HEK293 (cell line): Measurements from ENCODE around the gene MIEN1.

Experiments used
- CTCF ChIA-PET: fragments of 350-600 bp; formaldehyde crosslinking; extraction: SDS; loops from one replicate; lab custom pipeline; 2021; ENCODE audit warnings: antibody characterized with exemption; lab: Yijun Ruan, JAX
- POLR2A ChIA-PET: fragments of 300-600 bp; formaldehyde crosslinking; extraction: SDS; loops from one replicate; lab custom pipeline; 2020; ENCODE audit warnings: antibody characterized with exemption, inconsistent platforms; lab: Yijun Ruan, JAX
- H3K27ac ChIP-seq: fragments of 200-500 bp; sonication (Bioruptor generic); 2 replicates; pipeline ENCODE4 v1.5.1; 2014; ENCODE audit warnings: low read depth, low read length, control low read depth, inconsistent platforms; ENCODE audit errors: extremely low read depth
- H3K36me3 ChIP-seq, 2 experiments: fragments of 200-500 bp in 1 of 2; sonication (Bioruptor generic) in 1 of 2; 1 replicate in 1 of 2; 2 replicates in 1 of 2; pipeline ENCODE4 v1.5.1; 2014 to 2017; ENCODE audit warnings: inconsistent platforms in 2 of 2, low read length in 2 of 2; ENCODE audit not compliant: control insufficient read depth in 2 of 2, insufficient read depth in 1 of 2
- H3K4me1 ChIP-seq: fragments of 200-500 bp; sonication (Bioruptor generic); 2 replicates; pipeline ENCODE4 v1.5.1; 2014; ENCODE audit warnings: mild to moderate bottlenecking, low read length, inconsistent platforms; ENCODE audit not compliant: control insufficient read depth, insufficient read depth
- H3K4me3 ChIP-seq: 2 replicates; pipeline ENCODE4 v1.5.1; 2011; ENCODE audit warnings: low read depth, mild to moderate bottlenecking, control low read depth, low read length, moderate library complexity
- H3K9me3 ChIP-seq: fragments of 200-500 bp; sonication (Bioruptor generic); 2 replicates; pipeline ENCODE4 v1.5.1; 2014; ENCODE audit warnings: low read depth, low read length, inconsistent platforms; ENCODE audit not compliant: control insufficient read depth, insufficient read depth
- BCL11A ChIP-seq: fragments of 450-650 bp; formaldehyde crosslinking; IDR thresholded peaks from 2 replicates; pipeline ENCODE4 v1.5.1; 2016; ENCODE audit warnings: low read depth, missing biosample characterization, missing genetic modification characterization
- BCL11B ChIP-seq: fragments of 450-650 bp; formaldehyde crosslinking; IDR thresholded peaks from 2 replicates; pipeline ENCODE4 v1.5.1; 2016; ENCODE audit warnings: low read depth, missing biosample characterization, missing genetic modification characterization
- GFI1B ChIP-seq: fragments of 450-650 bp; formaldehyde crosslinking; IDR thresholded peaks from 2 replicates; pipeline ENCODE4 v1.5.1; 2016; ENCODE audit warnings: missing biosample characterization, missing genetic modification characterization
- OVOL3 ChIP-seq: fragments of 450-650 bp; formaldehyde crosslinking; IDR thresholded peaks from 2 replicates; pipeline ENCODE4 v1.5.1; 2016; ENCODE audit warnings: missing biosample characterization, missing genetic modification characterization
- PRDM2 ChIP-seq: fragments of 450-650 bp; formaldehyde crosslinking; IDR thresholded peaks from 2 replicates; pipeline ENCODE4 v1.5.1; 2016; ENCODE audit warnings: missing biosample characterization, missing genetic modification characterization, borderline replicate concordance
- ZBTB7A ChIP-seq: fragments of 450-650 bp; formaldehyde crosslinking; IDR thresholded peaks from 2 replicates; pipeline ENCODE4 v1.5.1; 2016; ENCODE audit warnings: low read depth, missing biosample characterization, missing genetic modification characterization
- ZNF114 ChIP-seq: fragments of 450-650 bp; formaldehyde crosslinking; IDR thresholded peaks from 2 replicates; pipeline ENCODE4 v1.5.0; 2017; ENCODE audit warnings: missing biosample characterization, missing genetic modification characterization
- ZNF274 ChIP-seq, 2 experiments: fragments of 200-500 bp in 1 of 2; fragments of 450-650 bp in 1 of 2; sonication (Bioruptor generic) in 1 of 2; formaldehyde crosslinking in 1 of 2; IDR thresholded peaks; 2 replicates each; pipeline versions ENCODE4 v1.5.1 to v1.6.1; 2014 to 2016; ENCODE audit warnings: borderline replicate concordance in 1 of 2, inconsistent platforms in 1 of 2, low read length in 1 of 2, missing biosample characterization in 1 of 2, missing genetic modification characterization in 1 of 2
- ZNF394 ChIP-seq: fragments of 450-650 bp; formaldehyde crosslinking; IDR thresholded peaks from 2 replicates; pipeline ENCODE4 v1.5.1; 2016; ENCODE audit warnings: missing biosample characterization, missing genetic modification characterization, mild to moderate bottlenecking, moderate library complexity, borderline replicate concordance
- ZNF560 ChIP-seq: fragments of 450-650 bp; formaldehyde crosslinking; IDR thresholded peaks from 2 replicates; pipeline ENCODE4 v1.5.1; 2017; ENCODE audit warnings: missing biosample characterization, missing genetic modification characterization, borderline replicate concordance
- ZNF600 ChIP-seq: fragments of 450-650 bp; formaldehyde crosslinking; IDR thresholded peaks from 2 replicates; pipeline ENCODE4 v1.5.1; 2016; ENCODE audit warnings: missing biosample characterization, missing genetic modification characterization
- ZNF660 ChIP-seq: fragments of 450-650 bp; IDR thresholded peaks from 2 replicates; pipeline ENCODE4 v1.5.1; 2018; ENCODE audit warnings: missing biosample characterization, mild to moderate bottlenecking, missing genetic modification characterization
- TF ChIP-seq, protein P1 (sequence below): fragments of 450-650 bp; formaldehyde crosslinking; IDR thresholded peaks from 2 replicates; pipeline ENCODE4 v1.5.1; 2016; ENCODE audit warnings: missing biosample characterization, missing genetic modification characterization
- TF ChIP-seq, protein P2 (sequence below): fragments of 450-650 bp; formaldehyde crosslinking; IDR thresholded peaks from 2 replicates; pipeline ENCODE4 v1.5.1; 2016; ENCODE audit warnings: missing biosample characterization, missing genetic modification characterization
- TF ChIP-seq, protein P3 (sequence below): fragments of 450-650 bp; formaldehyde crosslinking; IDR thresholded peaks from 2 replicates; pipeline ENCODE4 v1.5.1; 2016; ENCODE audit warnings: missing biosample characterization, missing genetic modification characterization
- TF ChIP-seq, protein P4 (sequence below): fragments of 450-650 bp; formaldehyde crosslinking; IDR thresholded peaks from 2 replicates; pipeline ENCODE4 v1.5.1; 2016; ENCODE audit warnings: missing biosample characterization, missing genetic modification characterization
- TF ChIP-seq, protein P5 (sequence below): fragments of 450-650 bp; formaldehyde crosslinking; conservative IDR thresholded peaks from 2 replicates; pipeline ENCODE4 v1.5.1; 2016; ENCODE audit warnings: low read depth, missing biosample characterization, missing genetic modification characterization

The MIEN1 gene, protein sequence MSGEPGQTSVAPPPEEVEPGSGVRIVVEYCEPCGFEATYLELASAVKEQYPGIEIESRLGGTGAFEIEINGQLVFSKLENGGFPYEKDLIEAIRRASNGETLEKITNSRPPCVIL

DNA sequence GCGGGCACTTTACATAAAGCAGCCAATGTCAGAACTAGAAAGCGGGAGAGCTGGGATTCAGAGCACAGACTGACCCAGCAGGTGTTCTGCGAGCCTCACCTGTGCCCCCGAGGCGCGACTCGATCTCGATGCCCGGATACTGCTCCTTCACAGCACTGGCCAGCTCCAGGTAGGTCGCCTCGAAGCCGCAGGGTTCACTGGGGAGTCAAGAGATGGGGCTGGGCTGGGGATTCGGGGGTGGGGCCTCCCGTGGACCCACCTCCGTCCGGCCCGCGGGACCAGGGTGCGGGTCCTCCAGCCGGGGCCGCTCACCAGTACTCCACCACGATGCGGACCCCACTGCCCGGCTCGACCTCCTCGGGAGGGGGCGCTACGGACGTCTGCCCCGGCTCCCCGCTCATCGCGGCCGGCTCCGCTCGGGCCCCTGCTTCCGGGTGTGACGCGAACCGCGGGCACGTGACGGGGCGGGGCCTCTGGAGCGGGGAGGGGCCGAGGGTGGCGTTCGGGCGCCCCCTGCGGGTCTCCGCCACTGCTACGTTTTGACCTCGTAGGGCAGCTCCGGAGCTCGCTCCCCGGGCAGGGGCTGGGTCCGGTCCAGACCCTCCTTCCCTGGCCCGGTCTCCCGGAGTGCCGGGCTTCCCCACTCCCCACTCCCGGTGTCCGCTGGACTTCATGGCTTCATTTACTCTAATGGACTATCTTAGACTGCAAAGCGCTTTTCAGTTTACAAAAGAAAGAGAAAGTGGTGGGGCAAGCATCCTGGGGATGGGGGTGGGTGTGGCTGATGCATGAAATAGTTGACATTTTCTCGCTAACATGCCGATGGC is at the start of gene MIEN1:
Gene MIEN1, minus strand, starts transcription at position 438 of the 827 bp plus-strand sequence. Its CDS starts 37 bp downstream, at position 401.
- peak within 1 kb of the TSS; percentile 61; the same call in 1 of the 2 replicates for H3K27ac ChIP-seq
- peaks cover 8 to 40% of the 10 kb centered on the region in 2 experiments; a peak in 2 of 3 replicates for H3K36me3 ChIP-seq
- peak within 1 kb of the TSS; percentile 90 for H3K4me3 ChIP-seq
- no peaks in the 10 kb centered on the region for H3K9me3 ChIP-seq
- POLR2A ChIA-PET, result interaction anchor here (0.5 to 3.3 kb wide), 21 partner anchors 8 to 279 kb away, joined by 3 to 39 read pairs (median 4); partner anchors contain the start of genes ERBB2, MED1, PGAP3 and PNMT
- 0 out of 2 replicates have a peak, but pooled peaks cover 3% of the 10 kb centered on the region for H3K4me1 ChIP-seq
- CTCF ChIA-PET, result interaction anchor here (0.6 to 5.3 kb wide), 41 partner anchors 9 to 999 kb away, joined by 3 to 35 read pairs (median 5); partner anchors contain the start of genes ERBB2, PGAP3, PNMT and PSMD3
- TF ChIP-seq ZNF114 (tag by site-specific recombination) (no peak), PRDM2 (tag by site-specific recombination) (no peak), ZNF394 (tag by site-specific recombination) (peak; percentile 30; the same call in 1 of the 2 replicates), ZNF600 (peak; percentile 69), ZNF560 (tag by site-specific recombination) (no peak), ZNF274 (IDR thresholded peaks at IDR 0.05; ENCODE audit: low read length) (no peak), ZNF274 (tag by site-specific recombination; IDR thresholded peaks at IDR 0.05; ENCODE audit: borderline replicate concordance) (no peak), OVOL3 (tag by site-specific recombination) (peak; percentile 9; the same call in 1 of the 2 replicates), BCL11A (no peak), GFI1B (tag by site-specific recombination) (no peak), BCL11B (tag by site-specific recombination) (peak; percentile 49; the same call in 1 of the 2 replicates), ZBTB7A (peak; percentile 88; the same call in 1 of the 2 replicates), ZNF660 (tag by site-specific recombination) (peak; percentile 65; the same call in 1 of the 2 replicates)
- TF ChIP-seq, protein P1, sequence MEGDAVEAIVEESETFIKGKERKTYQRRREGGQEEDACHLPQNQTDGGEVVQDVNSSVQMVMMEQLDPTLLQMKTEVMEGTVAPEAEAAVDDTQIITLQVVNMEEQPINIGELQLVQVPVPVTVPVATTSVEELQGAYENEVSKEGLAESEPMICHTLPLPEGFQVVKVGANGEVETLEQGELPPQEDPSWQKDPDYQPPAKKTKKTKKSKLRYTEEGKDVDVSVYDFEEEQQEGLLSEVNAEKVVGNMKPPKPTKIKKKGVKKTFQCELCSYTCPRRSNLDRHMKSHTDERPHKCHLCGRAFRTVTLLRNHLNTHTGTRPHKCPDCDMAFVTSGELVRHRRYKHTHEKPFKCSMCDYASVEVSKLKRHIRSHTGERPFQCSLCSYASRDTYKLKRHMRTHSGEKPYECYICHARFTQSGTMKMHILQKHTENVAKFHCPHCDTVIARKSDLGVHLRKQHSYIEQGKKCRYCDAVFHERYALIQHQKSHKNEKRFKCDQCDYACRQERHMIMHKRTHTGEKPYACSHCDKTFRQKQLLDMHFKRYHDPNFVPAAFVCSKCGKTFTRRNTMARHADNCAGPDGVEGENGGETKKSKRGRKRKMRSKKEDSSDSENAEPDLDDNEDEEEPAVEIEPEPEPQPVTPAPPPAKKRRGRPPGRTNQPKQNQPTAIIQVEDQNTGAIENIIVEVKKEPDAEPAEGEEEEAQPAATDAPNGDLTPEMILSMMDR (tag by site-specific recombination), result peak; percentile 93
- TF ChIP-seq, protein P2, sequence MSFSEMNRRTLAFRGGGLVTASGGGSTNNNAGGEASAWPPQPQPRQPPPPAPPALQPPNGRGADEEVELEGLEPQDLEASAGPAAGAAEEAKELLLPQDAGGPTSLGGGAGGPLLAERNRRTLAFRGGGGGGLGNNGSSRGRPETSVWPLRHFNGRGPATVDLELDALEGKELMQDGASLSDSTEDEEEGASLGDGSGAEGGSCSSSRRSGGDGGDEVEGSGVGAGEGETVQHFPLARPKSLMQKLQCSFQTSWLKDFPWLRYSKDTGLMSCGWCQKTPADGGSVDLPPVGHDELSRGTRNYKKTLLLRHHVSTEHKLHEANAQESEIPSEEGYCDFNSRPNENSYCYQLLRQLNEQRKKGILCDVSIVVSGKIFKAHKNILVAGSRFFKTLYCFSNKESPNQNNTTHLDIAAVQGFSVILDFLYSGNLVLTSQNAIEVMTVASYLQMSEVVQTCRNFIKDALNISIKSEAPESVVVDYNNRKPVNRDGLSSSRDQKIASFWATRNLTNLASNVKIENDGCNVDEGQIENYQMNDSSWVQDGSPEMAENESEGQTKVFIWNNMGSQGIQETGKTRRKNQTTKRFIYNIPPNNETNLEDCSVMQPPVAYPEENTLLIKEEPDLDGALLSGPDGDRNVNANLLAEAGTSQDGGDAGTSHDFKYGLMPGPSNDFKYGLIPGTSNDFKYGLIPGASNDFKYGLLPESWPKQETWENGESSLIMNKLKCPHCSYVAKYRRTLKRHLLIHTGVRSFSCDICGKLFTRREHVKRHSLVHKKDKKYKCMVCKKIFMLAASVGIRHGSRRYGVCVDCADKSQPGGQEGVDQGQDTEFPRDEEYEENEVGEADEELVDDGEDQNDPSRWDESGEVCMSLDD, result peak; percentile 84
- TF ChIP-seq, protein P3, sequence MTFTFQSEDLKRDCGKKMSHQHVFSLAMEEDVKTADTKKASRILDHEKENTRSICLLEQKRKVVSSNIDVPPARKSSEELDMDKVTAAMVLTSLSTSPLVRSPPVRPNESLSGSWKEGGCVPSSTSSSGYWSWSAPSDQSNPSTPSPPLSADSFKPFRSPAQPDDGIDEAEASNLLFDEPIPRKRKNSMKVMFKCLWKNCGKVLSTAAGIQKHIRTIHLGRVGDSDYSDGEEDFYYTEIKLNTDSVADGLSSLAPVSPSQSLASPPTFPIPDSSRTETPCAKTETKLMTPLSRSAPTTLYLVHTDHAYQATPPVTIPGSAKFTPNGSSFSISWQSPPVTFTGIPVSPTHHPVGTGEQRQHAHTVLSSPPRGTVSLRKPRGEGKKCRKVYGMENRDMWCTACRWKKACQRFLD (tag by site-specific recombination), result no peak
- TF ChIP-seq, protein P4, sequence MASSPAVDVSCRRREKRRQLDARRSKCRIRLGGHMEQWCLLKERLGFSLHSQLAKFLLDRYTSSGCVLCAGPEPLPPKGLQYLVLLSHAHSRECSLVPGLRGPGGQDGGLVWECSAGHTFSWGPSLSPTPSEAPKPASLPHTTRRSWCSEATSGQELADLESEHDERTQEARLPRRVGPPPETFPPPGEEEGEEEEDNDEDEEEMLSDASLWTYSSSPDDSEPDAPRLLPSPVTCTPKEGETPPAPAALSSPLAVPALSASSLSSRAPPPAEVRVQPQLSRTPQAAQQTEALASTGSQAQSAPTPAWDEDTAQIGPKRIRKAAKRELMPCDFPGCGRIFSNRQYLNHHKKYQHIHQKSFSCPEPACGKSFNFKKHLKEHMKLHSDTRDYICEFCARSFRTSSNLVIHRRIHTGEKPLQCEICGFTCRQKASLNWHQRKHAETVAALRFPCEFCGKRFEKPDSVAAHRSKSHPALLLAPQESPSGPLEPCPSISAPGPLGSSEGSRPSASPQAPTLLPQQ (tag by site-specific recombination), result peak; percentile 95
- TF ChIP-seq, protein P5, sequence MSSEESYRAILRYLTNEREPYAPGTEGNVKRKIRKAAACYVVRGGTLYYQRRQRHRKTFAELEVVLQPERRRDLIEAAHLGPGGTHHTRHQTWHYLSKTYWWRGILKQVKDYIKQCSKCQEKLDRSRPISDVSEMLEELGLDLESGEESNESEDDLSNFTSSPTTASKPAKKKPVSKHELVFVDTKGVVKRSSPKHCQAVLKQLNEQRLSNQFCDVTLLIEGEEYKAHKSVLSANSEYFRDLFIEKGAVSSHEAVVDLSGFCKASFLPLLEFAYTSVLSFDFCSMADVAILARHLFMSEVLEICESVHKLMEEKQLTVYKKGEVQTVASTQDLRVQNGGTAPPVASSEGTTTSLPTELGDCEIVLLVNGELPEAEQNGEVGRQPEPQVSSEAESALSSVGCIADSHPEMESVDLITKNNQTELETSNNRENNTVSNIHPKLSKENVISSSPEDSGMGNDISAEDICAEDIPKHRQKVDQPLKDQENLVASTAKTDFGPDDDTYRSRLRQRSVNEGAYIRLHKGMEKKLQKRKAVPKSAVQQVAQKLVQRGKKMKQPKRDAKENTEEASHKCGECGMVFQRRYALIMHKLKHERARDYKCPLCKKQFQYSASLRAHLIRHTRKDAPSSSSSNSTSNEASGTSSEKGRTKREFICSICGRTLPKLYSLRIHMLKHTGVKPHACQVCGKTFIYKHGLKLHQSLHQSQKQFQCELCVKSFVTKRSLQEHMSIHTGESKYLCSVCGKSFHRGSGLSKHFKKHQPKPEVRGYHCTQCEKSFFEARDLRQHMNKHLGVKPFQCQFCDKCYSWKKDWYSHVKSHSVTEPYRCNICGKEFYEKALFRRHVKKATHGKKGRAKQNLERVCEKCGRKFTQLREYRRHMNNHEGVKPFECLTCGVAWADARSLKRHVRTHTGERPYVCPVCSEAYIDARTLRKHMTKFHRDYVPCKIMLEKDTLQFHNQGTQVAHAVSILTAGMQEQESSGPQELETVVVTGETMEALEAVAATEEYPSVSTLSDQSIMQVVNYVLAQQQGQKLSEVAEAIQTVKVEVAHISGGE (tag by site-specific recombination), result peak; percentile 39
